Stimulated activated CD8-positive, alpha-beta memory T cell treated with anti-CD3 and anti-CD28 coated beads, Interleukin-4, amount 100 ng/mL, for 1 hour (primary cell): ENCODE results near the gene GTF2F2.

Experiments used
- DNase-seq, 2 donors: peaks; one replicate each; pipeline ENCODE4 v3.0.0-alpha.2; 2020; ENCODE audit warnings: low read depth in 2 of 2, low spot score in 1 of 2

Gene GTF2F2

DNA sequence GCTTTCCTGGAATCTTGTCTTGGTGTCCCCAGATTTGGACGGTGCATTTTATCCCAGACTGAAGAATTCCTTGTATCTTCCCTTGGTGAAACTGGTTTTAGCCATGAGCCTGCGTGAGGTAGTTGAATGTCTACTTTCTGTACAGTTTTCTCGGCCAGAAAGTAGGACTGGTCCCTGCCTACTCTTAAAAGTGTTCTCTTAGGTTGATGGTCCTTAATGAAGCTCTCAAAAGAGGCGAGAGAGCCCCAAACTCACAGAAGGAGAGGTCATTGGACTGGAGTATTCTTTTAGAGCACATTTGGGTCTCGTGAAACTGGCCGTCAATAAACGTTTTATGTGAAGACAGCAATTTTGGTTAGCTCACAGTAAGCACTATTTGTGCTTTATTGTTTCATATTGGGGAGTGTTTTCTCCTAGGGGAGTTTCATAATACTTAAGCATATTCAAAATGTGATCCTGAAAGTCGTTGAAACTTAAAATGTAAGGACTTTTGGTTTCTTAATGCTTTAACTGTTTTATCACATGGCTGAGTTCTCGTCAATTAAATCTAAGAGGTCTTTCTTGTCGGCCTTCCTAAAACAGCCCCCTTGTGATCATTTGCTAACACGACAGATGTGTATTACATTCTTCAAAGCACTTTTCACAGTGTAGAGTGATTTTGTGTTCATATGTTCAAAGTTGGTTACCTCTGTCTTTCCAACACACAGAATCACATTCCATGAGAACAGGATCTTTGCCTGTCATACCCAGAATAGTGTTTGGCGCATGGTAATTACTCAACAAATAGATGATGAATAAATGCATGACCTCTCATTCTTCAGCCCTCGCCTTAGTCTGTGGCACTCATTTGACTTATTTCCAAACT lies 889 bp downstream of the GTF2F2 start:
- no peak for DNase-seq

DNA sequence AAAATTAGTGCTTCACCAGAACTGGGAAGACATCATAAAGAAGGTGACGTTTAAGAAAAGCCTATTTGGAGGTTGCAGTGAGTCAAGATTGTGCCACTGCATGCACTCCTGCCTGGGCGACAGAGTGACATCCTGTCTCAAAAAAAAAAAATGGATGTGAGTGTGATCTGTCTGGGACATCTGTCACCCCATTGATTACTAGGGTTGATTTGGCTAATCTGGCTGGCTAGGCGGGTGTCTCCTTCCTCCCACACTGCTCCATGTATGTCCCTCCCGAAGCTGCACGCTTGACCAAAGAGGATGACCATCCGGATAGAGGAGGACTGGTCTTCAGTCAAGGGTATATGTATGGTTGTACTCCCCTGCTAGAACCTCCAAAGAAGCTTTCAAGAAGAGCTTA lies 2.6 kb downstream of the GTF2F2 start:
- no peak for DNase-seq

DNA sequence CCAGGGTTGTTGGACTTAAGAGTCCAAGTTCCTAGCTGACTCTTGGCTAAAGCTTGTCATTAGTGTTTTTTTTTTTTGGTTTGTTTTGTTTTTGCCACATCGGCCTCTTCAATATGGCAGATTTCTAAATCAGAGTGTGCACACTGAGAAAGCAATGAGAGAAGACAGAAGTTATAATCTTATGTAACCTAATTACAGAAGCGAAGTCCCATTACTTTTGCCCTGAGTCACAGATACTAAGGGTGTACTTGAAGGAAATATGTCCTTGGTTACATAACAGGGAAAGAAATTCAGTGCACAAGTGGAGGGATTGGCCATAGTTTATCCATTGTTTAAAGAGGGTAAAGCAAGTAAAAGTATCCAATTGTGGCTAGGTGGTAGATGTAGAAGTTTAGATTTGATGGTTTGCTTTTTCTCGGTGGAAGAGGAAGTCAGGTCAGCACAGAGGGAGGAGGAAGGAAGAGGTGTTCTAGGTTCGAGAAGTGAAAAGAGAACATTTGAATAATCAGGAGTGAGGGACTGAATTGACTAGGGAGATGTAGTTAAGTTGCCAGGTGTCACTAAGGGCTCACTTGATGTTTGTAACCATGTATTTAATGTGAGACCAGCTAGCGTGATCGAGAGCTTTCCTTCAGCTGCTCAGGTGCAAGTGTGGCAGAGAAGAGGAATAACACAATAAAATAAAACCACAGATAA lies 12.2 kb downstream of the GTF2F2 start:
- no peak for DNase-seq

DNA sequence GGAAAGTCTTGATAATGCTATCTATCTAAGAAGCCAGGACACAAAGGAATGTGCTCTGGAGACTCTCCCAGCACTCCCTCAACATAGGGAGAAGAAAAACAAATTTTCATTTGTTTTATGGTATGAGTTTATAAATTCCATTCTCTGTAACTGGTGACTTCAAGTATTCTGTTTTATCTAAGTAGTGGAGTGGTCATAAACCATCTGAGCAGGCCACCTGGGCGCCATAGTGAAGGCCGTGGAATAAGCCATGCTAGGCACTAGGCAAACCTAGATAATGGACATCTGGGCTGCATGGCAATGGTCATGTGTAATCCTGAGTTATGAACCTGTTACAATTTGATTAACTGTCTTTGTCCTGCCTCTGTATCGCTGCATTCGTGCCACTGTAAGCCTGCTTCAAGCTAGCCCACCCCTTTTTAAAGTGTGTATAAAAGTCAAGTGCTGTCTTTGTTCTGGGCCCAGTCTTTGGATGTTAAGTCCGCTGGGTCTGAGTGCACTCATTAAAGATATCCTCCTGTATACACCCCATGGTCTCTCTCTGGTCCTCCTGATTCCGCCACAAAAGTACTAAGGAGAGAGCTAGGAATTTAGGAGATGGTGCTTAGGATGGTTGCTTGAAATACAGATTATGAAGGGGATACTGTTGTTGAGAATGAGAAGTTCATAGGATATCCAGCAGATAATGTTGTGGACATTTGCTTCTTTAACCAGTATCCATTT lies 13.2 kb downstream of the GTF2F2 start:
- no peak for DNase-seq

DNA sequence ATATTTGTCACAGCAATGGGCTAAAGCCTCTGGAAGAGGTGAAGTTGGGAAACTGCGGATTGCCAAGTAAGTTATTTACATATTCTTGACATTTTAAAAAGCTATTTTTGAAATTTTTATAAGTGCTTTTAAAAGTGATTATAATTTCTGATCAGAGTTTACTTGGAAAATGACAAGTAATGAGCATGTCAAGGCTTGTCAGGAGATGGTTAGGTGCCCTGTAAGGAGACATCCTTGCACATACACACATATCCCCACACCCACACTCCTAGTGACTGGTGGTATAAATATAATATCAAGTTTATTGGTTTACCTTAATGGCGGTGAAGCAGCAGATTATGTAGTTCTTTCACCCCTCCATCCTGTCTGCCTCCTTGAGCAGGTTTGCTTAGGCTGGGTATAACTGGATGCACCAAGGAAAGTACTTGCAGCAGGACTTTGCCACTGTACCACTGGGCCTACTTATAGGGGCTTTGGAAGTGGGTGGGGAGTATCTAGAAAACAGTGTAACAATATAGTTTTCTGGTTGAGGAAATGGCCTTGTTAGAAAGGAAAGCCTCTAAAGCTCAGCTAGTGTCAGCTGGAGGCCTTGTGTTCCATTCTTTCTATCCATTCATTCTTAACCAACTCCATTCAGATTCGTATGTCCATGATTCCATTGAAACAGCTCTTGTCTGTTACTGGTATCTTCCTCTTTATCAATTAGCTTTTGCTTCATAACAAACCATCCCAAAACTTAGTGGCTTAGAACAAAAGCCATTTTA lies 16.6 kb downstream of the GTF2F2 start:
- no peak for DNase-seq

DNA sequence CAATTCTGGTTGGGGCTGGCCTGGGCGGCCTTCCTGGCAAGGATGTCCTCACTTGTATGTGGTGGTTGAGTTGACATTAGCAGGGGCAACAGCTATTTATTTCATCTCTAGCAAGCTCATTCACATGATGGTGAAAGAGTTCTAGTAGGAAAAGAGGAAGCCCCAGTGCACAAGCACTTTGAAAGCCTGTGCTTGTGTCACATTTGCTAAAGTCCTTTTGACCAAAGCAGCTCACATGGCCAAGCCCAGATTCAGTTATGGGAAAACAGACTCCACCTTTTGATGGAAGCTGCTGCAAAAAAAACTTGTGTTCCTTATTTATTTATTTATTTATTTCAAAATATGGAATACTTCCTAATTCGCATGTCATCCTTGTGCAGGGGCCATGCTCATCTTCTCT lies 17.2 kb downstream of the GTF2F2 start:
- DNase-seq = no peak

DNA sequence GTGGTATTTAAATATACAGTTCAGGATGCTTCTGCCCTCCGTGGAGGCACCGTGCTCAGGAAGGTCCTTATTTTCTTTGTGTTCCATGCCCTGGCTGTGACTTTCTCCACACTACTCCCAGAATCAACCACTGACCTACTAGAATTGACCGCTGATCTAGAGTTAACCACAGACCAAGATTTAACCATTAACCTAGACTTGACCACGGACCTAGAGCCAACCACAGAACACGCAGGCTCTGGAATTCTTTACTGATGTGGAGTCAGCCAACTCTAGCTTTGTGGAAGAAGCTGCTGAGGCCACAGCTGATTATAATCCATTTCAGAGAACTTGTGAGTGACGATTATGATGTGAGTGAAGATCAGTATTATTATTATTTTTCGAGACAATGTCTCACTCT lies 18.0 kb downstream of the GTF2F2 start:
- no peak for DNase-seq

DNA sequence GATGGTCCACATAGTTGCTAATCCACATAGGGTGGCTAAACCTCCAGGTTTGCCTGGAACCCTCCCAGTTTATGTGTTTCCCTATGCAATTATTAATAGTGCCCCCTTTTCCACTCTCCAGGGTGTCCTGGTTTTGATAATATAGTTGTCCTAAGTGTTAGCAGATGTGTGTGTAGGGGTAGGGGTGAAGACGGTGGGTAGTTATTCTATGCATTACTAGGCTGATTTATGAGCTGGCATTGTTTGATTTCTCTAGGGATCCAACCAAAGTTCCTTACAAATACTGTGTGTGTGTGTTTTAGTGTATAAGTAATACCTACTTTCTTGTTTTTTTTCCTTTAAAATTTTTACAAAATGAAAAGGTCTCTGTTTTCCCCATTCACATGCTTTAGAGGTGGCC lies 21.1 kb downstream of the GTF2F2 start:
- DNase-seq = no peak

DNA sequence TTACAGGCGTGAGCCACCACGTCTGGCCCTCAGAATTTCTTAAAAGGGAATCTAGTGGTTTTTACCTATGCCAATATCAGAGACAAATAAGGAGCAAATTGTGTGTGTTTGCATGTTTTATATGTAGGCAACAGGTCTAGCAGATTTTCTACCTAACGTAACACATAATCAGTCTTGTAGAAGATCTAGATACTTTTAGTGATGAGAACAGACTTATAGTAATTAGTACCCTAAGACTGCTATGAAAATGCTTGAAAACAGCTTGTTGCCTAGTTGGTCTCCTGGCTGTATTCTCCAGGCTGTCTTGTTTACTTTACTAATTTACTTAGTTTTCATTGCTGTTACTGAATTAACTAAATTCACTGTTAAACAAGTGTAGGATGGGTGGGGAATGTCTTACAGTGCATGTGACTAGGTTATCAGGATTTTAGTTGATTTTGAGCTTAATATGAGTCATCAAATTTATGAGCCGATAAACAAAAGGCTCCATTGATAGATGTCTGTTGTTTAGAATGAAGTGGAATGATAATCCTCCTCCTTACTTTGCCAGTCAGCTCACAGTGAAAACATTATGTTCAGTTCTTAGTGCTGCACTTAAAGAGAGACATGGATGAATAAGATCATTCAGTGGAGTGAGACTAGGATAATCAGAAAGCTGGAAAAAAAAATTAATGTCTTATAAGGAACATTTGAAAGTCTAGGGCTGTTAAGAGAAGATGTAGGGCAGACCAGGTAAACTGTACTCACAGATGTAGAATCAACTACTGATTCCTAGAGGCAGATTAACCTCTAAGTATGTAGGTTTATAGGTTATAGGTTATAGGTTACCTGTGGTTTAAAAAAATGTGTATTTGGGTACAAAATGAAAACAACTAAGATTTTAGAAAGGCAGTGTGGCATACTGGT lies 22.4 kb downstream of the GTF2F2 start:
- no peak for DNase-seq

DNA sequence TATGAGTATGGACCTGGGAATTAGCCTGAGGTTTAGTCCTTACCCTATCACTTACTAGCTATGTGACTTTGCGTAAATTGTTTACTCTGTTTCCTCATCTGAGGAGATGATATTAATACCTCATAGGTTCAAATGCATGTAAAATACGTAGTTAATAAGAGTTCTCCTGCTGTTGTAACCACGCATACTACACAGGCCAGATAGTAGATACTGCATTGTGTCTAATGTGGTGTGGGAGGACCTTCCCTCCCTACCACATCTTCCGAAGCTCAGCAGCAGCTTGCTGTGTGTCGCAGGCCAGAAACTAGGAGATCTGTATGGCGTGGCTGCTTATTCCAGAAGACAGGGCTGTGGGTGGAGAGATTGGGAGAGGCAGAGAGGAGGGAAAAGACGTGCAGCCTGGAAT lies 23.0 kb downstream of the GTF2F2 start:
- no peak for DNase-seq

DNA sequence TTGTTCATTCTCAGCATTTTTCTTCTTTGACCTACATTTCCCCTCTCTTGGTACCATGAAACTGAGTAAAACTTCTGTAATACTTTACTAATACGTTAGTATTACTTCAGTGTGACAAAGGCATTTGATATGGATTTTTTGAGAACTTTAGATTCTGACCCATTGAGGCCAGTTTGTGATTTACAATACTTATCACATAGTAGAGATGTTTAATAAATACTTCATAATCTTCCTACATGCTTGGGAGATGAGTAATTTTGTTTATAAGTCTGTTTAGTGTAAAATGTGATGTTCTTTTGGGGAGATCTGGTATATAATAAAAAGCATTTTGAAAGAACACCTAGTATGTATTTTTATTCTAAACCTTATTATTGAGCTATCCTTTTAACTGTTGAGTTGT lies 29.7 kb downstream of the GTF2F2 start:
- no peak for DNase-seq

DNA sequence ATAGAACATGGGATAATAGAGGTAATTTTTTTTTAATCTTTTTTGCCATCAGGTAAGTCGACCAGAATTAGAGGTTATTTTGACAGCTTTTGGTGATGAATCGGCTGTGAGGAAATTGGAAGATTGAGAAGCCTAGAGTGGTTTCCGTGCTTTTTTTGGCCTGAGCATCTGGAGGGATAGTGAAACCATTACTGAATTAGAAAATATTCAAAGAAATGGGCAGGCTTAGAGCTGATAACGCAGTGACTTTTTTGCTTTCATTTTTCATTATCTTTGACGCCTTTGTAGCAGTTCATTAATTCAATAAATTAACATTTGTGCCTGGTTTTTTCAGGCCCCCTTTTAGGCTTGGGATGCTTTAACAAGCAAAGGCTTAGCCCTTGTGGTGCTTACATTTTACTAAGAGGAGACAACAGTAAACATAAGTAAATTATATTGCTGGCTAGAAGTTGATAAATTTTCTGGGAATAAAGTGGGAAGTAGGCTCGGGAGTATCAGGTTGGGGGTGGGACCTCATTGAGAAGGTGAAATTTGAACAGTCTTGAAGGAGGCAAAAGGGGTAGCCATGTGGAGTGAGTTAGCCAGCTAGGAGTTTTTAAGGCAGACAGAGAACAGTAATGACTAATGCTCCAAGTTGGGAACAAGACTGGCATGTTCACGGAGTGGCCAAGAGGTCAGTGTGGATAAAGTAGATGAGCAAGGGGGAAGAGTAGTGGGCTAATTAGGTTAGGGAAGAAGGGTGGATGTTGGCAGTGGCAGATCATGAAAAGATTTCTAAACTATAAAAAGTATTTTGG lies 36.5 kb downstream of the GTF2F2 start:
- no peak for DNase-seq

DNA sequence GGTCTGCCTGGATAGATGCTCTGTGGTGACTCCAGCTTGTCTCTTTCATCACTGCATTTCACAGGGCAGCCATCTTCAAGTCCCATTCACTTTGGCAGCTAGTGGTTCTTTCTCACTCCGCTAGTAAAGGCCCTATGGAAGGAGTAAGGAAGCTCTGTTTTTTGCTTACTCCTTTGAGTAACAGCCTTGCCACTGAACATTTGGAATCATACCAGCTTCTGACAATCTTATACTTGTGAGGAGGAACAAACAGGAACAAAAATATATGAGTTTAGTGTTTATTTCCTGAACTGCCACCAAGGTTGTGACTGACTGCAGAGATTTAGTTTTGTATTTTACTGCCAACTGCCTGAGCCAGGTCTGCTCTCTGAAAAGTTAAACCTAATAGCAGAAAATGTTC lies 41.9 kb downstream of the GTF2F2 start:
- no peak for DNase-seq

DNA sequence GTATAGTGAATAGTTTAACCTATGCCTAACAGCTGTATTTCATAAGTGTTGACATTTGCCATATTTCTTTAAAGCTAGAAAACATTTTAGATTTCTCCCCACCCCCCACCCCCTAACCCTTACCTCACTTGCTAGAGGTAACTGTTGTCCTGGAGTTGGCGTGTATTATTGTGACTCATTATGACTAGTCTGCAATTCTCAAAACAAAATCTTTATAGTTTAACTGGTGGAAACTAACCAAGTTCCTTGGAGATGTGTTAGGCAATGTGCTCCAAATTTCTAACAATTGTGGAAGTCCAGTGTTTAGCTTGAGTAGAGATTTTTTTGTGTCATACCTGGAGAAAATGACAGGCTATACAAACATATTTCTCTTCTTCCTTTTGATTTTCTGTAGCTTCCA lies 42.5 kb downstream of the GTF2F2 start:
- DNase-seq = no peak

DNA sequence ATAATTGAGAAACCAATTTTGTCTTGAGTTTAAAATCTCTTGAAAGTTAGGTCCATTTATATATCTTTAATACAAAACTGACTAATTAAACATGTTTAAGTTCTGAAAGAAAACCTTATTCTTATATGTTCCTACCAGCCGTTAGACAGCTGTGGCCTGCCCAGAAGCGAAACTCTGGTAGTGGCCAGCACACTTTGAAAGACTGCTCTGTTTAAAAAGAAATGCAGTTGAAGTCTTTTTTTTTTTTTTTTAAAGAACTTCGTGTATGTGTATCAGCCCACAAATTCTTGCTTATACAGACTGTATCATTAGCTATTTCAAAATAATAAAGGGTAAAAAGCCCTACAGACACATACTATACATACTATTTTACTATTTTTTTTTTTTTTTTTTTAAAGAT lies 46.5 kb downstream of the GTF2F2 start:
- DNase-seq = no peak

DNA sequence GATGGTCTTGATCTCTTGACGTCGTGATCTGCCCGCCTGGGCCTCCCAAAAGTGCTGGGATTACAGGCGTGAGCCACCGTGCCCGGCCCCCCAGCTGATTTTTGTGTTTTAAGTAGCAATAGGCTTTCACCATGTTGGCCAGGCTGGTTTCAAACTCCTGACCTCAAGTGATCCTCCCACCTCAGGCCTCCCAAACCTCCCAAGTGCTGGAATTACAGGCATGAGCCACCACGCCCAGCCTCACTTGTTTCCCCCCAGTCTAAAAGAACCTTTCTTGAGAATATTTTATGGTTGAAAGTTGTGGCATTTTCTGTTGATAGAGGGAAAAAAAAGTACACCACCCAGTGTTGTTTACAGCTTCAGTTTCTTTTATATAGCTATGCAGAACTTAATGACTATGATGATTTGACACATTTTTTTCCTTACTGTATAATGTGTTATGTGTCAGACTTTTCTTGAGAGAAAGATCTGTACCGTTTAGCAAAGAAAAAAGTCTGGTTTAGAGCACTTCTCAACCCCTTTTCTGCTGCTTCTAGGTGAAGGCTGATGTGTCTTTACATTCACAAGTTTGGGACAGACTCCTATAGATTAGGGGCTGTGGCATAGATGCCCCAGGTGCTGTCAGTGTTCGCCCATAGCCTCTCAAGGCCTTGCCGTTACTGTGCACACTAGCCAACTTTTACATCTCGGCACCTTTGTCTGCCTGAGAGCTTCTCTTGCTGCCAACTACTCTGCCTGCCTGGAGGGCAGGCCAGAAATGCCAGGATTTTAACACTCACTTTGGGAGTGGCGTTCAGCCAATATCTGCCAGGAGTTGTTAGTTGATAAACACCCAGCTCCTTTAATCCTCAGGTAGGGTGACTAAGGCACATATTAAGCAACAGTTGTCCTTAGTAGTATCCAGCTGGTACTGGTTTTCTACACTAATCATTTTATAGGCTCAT lies 47.6 kb downstream of the GTF2F2 start:
- DNase-seq = no peak

DNA sequence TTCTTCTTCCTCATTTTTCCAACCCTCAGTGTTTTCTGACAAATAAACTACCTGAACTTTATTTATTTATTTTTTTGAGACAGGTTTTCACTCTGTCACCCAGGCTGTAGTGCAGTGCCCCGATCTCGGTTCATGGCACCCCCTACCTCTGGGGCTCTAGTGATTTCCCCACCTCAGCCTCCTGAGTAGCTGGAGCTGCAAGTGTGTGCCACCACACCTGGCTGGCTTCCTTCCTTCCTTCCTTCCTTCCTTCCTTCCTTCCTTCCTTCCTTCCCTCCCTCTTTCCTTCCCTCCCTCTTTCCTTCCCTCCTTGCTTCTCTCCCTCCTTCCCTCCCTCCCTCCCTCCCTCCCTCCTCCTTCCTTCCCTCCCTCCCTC lies 48.2 kb downstream of the GTF2F2 start:
- DNase-seq = no peak

DNA sequence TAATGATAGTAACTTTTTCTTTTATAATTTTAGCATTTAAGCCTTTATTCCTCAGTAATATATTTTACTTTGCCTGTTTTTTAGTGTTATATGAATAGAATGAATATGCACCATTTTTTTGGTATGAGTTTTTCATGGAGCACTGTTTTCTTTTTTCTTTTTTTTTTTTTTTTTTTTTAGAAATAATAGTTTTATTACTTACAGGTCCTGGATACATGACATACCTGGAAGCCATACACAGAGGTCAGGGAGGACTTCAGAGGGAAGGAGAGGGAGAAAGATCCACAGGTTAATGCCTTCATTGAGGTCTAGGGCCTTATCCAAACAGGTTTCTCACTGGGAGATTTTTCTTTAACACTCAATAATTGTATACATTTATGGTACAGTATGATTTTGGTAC lies 54.2 kb downstream of the GTF2F2 start:
- DNase-seq = no peak
